HEK293 (cell line): ENCODE data around the gene TLE3.
A peak's percentile ranks its signal among the peaks of the same experiment; 100 is the strongest.

ENCODE experiments used
- ATF2 ChIP-seq: fragments of 450-650 bp; formaldehyde crosslinking; IDR thresholded peaks from 2 replicates; pipeline ENCODE4 v1.5.1; 2016; ENCODE audit warnings: missing biosample characterization, missing genetic modification characterization, low read depth
- GLIS2 ChIP-seq: fragments of 450-650 bp; formaldehyde crosslinking; IDR thresholded peaks from 2 replicates; pipeline ENCODE4 v1.5.1; 2016; ENCODE audit warnings: missing biosample characterization, missing genetic modification characterization
- HOXA7 ChIP-seq: sonication (generic); formaldehyde crosslinking; IDR thresholded peaks from 2 replicates; pipeline ENCODE4 v1.8.1; 2022; ENCODE audit warnings: missing genetic modification reagents, borderline replicate concordance
- KLF8 ChIP-seq: fragments of 450-650 bp; formaldehyde crosslinking; IDR thresholded peaks from 2 replicates; pipeline ENCODE4 v1.5.1; 2016; ENCODE audit warnings: missing biosample characterization, missing genetic modification characterization
- KLF9 ChIP-seq: fragments of 450-650 bp; formaldehyde crosslinking; IDR thresholded peaks from 2 replicates; pipeline ENCODE4 v1.5.1; 2016; ENCODE audit warnings: missing biosample characterization, missing genetic modification characterization, low read depth
- PRDM2 ChIP-seq: fragments of 450-650 bp; formaldehyde crosslinking; IDR thresholded peaks from 2 replicates; pipeline ENCODE4 v1.5.1; 2016; ENCODE audit warnings: missing biosample characterization, missing genetic modification characterization, borderline replicate concordance
- SP3 ChIP-seq: fragments of 450-650 bp; formaldehyde crosslinking; IDR thresholded peaks from 2 replicates; pipeline ENCODE4 v1.5.1; 2016; ENCODE audit warnings: missing biosample characterization, missing genetic modification characterization
- SP7 ChIP-seq: fragments of 450-650 bp; formaldehyde crosslinking; IDR thresholded peaks from 2 replicates; pipeline ENCODE4 v1.5.1; 2016; ENCODE audit warnings: missing biosample characterization, missing genetic modification characterization
- TCF7L2 ChIP-seq: IDR thresholded peaks from 2 replicates; pipeline ENCODE4 v1.6.1; 2011; ENCODE audit warnings: low read depth, mild to moderate bottlenecking, inconsistent platforms, low read length, moderate library complexity, borderline replicate concordance
- YY2 ChIP-seq: fragments of 450-650 bp; formaldehyde crosslinking; IDR thresholded peaks from 2 replicates; pipeline ENCODE4 v1.5.1; 2016; ENCODE audit warnings: missing biosample characterization, missing genetic modification characterization
- ZBTB17 ChIP-seq: fragments of 450-650 bp; formaldehyde crosslinking; IDR thresholded peaks from 2 replicates; pipeline ENCODE4 v1.5.1; 2016; ENCODE audit warnings: missing biosample characterization, missing genetic modification characterization
- ZBTB21 ChIP-seq: fragments of 450-650 bp; formaldehyde crosslinking; IDR thresholded peaks from 2 replicates; pipeline ENCODE4 v1.5.1; 2017; ENCODE audit warnings: missing biosample characterization, missing genetic modification characterization
- ZBTB8A ChIP-seq: fragments of 450-650 bp; formaldehyde crosslinking; IDR thresholded peaks from 2 replicates; pipeline ENCODE4 v1.5.1; 2016; ENCODE audit warnings: missing biosample characterization, missing genetic modification characterization
- ZEB2 ChIP-seq: fragments of 450-650 bp; formaldehyde crosslinking; IDR thresholded peaks from 2 replicates; pipeline ENCODE4 v1.5.1; 2016; ENCODE audit warnings: missing biosample characterization, missing genetic modification characterization
- ZNF114 ChIP-seq: fragments of 450-650 bp; formaldehyde crosslinking; IDR thresholded peaks from 2 replicates; pipeline ENCODE4 v1.5.0; 2017; ENCODE audit warnings: missing biosample characterization, missing genetic modification characterization
- ZNF148 ChIP-seq: fragments of 450-650 bp; formaldehyde crosslinking; IDR thresholded peaks from 2 replicates; pipeline ENCODE4 v1.5.0; 2017; ENCODE audit warnings: missing biosample characterization, missing genetic modification characterization, borderline replicate concordance
- ZNF2 ChIP-seq: fragments of 450-650 bp; formaldehyde crosslinking; IDR thresholded peaks from 2 replicates; pipeline ENCODE4 v1.5.1; 2016; ENCODE audit warnings: missing biosample characterization, missing genetic modification characterization
- ZNF202 ChIP-seq: fragments of 450-650 bp; formaldehyde crosslinking; IDR thresholded peaks from 2 replicates; pipeline ENCODE4 v1.5.1; 2016; ENCODE audit warnings: missing biosample characterization, missing genetic modification characterization, borderline replicate concordance
- ZNF223 ChIP-seq: fragments of 450-650 bp; formaldehyde crosslinking; IDR thresholded peaks from 2 replicates; pipeline ENCODE4 v1.5.1; 2016; ENCODE audit warnings: missing biosample characterization, missing genetic modification characterization
- ZNF23 ChIP-seq: fragments of 450-650 bp; formaldehyde crosslinking; IDR thresholded peaks from 2 replicates; pipeline ENCODE4 v1.5.1; 2016; ENCODE audit warnings: missing biosample characterization, missing genetic modification characterization, borderline replicate concordance
- ZNF266 ChIP-seq: fragments of 450-650 bp; formaldehyde crosslinking; IDR thresholded peaks from 2 replicates; pipeline ENCODE4 v1.5.1; 2016; ENCODE audit warnings: missing biosample characterization, missing genetic modification characterization, low read depth
- ZNF426 ChIP-seq: fragments of 450-650 bp; formaldehyde crosslinking; IDR thresholded peaks from 2 replicates; pipeline ENCODE4 v1.5.1; 2017; ENCODE audit warnings: missing biosample characterization, missing genetic modification characterization, mild to moderate bottlenecking, inconsistent platforms, moderate library complexity
- ZNF544 ChIP-seq: fragments of 450-650 bp; formaldehyde crosslinking; IDR thresholded peaks from 2 replicates; pipeline ENCODE4 v1.5.0; 2017; ENCODE audit warnings: missing biosample characterization, missing genetic modification characterization
- ZNF555 ChIP-seq: fragments of 450-650 bp; formaldehyde crosslinking; conservative IDR thresholded peaks from 2 replicates; pipeline ENCODE4 v1.5.1; 2017; ENCODE audit warnings: missing biosample characterization, mild to moderate bottlenecking, missing genetic modification characterization, inconsistent platforms
- ZNF624 ChIP-seq: fragments of 450-650 bp; formaldehyde crosslinking; IDR thresholded peaks from 2 replicates; pipeline ENCODE4 v1.5.1; 2017; ENCODE audit warnings: missing biosample characterization, missing genetic modification characterization
- ZNF626 ChIP-seq: fragments of 450-650 bp; sonication (Bioruptor Pico); formaldehyde crosslinking; IDR thresholded peaks from 2 replicates; pipeline ENCODE4 v1.5.1; 2018; ENCODE audit warnings: missing biosample characterization, missing genetic modification characterization, inconsistent platforms
- ZSCAN23 ChIP-seq: fragments of 450-650 bp; formaldehyde crosslinking; IDR thresholded peaks from 2 replicates; pipeline ENCODE4 v1.5.1; 2016; ENCODE audit warnings: missing biosample characterization, missing genetic modification characterization
- ZSCAN4 ChIP-seq: fragments of 450-650 bp; formaldehyde crosslinking; IDR thresholded peaks from 2 replicates; pipeline ENCODE4 v1.5.1; 2017; ENCODE audit warnings: missing biosample characterization, missing genetic modification characterization

The TLE3 gene

GRCh38 chr15:70023064-70023768, 74.5 kb downstream of the TLE3 start (continued):
- TF ChIP-seq ZNF148 (tag by site-specific recombination) (no peak), GLIS2 (tag by site-specific recombination) (0 out of 2 replicates have a peak, but pooled peaks have one; percentile 5), SP3 (tag by site-specific recombination) (no peak; the same call in 1 of the 2 replicates), PRDM2 (tag by site-specific recombination) (no peak), TCF7L2 (no peak), ZBTB8A (tag by site-specific recombination) (no peak), ZNF626 (tag by site-specific recombination) (no peak), ZSCAN4 (peak; percentile 89), ZEB2 (peak; percentile 88), YY2 (tag by site-specific recombination) (no peak), ATF2 (tag by site-specific recombination) (peak; percentile 95), ZNF202 (tag by site-specific recombination) (no peak), ZNF544 (tag by site-specific recombination) (no peak), ZNF114 (tag by site-specific recombination) (no peak), KLF8 (tag by site-specific recombination) (no peak; the same call in 1 of the 2 replicates), ZNF223 (tag by site-specific recombination) (no peak), ZNF624 (tag by site-specific recombination) (no peak), SP7 (tag by site-specific recombination) (peak; percentile 98), ZNF555 (no peak), HOXA7 (CRISPR knock-in tag) (no peak), ZNF266 (no peak), ZBTB17 (tag by site-specific recombination) (0 out of 2 replicates have a peak, but pooled peaks have one; percentile 40), ZNF2 (tag by site-specific recombination) (peak; percentile 65; the same call in 1 of the 2 replicates), ZNF426 (tag by site-specific recombination) (no peak), ZSCAN23 (tag by site-specific recombination) (peak; percentile 76; the same call in 1 of the 2 replicates), ZBTB21 (tag by site-specific recombination) (peak; percentile 95), KLF9 (tag by site-specific recombination) (peak; percentile 44; the same call in 1 of the 2 replicates), ZNF23 (tag by site-specific recombination) (no peak)
